ENCODE data around the gene GLG1. TPM values are rescaled to one million over a fixed set of nuclear protein-coding genes. Genes with fewer than 3 reads are reported as not detected.

The GLG1 gene
- total RNA-seq, 1 donor from 2014 or later: 102 TPM

DNA sequence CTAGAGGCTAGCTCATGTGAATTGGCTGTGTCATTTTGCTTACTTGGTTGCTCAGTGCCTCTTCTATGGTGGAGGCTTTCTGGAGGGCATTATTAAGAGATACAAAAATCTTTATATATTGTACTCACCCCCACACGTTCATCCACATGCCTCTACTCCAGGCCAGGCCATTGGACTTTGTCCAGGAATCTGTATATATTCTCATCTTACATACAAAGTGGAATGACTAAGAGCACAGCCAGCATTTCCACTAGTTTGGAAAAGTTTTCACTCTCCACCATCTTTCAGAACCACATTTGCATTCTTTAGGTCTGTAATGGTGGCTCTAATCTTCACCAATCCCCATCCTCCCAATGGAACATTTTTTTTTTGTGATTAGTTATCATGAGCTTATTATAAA is 4.8 kb upstream of the GLG1 start:
- no peak for DNase-seq (ENCODE audit: low spot score)

DNA sequence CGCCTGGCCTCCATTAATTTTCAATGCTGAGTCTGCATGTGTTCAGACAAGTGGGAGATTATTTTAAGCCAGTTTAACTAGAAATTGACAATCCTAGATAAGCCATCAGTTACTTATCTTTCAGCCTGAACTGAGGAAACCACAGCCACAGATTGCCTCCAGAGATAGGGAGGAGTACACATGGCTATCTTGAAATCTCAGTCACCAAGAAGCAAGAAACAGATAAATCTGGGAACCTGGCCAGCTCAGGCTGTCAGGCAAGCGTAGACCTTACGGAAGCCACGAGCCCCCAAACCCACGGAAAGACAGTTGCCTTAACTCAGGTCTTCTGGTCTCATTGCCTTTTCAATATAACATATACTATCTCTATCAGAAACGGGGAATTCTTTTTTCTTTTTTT is 2.0 kb upstream of the GLG1 start:
- DNase-seq (ENCODE audit: low spot score): peak; percentile 20

DNA sequence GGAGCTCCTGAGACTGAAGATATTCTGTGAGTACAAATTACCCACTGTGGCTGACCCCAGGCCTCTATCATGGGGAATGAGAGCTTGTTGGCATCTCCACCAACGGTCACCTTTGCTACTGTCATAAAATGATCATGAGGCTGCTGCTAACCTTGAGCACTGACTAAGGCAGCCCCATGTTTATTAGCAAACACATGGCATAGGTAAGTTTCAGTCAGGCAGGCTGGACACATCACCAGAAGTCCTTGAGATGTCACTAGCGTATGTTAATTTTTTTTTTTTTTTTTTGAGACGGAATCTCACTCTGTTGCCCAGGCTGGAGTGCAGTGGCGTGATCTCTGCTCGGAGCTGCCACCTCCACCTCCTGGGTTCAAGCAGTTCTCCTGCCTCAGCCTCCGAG is 1.5 kb upstream of the GLG1 start:
- DNase-seq (ENCODE audit: low spot score): peak; percentile 68

DNA sequence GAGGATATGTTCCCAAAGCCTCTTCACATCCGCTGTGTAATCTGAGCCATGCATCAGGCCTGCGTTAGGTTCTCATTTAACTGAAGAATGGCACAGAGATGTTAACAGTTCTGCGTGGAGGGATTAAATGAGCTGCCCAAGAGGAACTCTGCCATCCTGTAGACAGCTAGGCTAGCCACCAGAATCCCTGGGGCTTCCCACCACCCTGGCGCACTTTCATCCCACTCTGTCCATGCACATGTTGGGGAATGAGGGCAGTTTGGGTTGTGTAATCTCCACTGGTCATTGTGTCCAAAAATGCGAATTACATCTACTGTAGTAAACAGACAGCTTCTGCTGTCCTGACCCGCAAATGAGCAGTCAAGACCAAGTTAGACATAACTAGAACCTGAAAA is 1.0 kb upstream of the GLG1 start:
- DNase-seq (ENCODE audit: low spot score): peak; percentile 24

DNA sequence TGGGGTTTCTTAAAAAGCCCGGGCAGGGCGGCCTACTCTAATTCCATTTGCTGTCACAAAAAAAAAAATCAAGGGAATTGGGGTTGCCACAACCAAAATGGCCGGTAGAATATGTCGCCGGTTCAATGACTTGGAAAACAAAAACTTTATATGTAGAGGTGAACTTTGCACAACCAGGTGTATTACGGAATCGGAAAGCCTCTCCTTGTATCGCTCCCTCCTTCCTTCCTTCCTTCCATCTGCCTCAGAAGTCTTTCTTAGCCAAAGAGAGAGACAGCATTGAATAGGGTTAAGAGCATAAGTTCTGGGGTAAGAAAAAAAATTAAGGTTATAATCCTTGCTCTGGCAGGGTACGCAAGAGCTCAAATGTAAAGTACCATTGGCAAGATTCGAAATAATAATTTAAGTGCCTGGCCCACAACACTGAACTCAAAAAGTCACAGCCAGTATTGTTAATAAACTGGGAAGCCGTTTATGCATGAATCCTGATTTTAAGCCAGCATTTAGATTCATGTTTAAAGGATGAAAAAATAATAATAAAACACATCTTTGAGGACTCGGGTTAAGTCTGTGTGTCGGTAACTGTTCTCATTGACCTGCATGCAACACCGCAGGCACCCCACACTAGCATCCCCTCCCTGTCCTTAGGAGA is 522 bp upstream of the GLG1 start:
- no peak for DNase-seq (ENCODE audit: low spot score)

DNA sequence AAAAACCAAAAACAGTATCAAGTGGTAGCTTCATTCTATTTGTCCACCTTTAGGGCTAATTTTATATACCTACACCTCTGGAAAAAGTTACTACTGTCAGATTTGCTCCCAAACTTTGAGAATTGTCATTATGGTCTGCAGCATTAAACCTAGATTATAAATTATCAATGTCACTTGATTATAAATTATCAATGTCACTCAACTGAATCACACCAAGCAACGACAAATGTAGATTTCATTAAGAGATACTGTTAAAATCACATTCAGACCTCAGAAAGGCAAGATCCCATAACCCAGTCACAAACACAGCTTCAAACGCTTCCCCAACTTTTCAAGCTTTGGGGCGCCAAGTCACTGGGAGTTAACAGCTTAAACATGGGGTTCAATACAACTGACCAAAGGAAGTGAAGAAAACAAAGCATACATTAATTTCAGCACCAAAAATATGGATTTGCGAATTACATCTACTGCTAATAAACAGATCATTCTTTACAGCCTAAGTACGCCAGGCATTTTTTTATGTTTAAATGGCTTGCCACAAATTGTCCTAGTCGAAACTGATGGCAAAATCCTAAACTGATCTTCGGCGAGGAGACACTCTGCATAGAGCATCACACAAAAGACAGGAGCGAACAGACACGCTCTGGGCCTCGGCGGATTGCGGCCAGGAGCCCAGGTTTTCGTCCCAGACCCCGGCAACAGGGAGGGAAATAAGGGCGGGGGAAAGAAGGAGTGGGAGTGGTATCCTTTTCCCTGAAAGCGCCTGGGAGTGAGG is 981 bp downstream of the GLG1 start:
- peak; percentile 14 for DNase-seq (ENCODE audit: low spot score)

DNA sequence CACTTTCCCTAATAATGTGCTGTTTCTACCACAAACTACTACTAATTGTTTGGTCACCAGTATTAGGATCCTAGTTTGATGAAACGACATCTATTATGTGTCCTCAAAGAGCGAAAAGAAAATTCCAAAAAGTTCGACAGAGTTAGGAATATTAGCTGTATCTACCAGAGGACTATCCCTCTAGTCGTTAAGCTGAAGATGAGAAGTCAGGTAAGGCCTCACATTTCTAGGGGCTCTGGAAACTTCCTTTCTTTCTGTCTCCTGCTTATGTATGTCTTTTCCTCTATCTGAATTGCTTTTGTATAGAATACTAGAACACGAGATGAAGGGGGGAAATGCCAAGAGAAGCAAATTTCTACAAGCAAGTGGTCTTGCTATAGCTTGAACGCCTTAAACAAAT is 1.6 kb downstream of the GLG1 start:
- no peak for DNase-seq (ENCODE audit: low spot score)

DNA sequence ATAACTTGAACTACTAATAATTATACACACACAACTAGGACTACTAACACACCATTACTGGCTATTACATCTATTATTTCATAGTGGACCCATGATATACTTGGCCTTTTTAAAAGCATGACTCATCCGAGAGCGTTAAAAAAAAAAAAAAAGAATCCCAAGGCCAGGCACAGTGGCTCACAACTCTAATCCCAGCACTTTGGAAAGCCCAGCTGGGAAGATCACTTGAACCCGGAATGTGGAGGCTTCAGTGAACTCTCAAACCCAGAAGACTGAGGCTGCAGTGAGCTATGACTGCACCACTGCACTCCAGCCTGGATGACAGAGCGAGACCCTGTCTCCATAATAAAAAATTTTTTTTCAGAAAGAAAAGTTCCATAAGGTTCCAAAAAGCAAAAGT is 3.1 kb downstream of the GLG1 start:
- no peak for DNase-seq (ENCODE audit: low spot score)

DNA sequence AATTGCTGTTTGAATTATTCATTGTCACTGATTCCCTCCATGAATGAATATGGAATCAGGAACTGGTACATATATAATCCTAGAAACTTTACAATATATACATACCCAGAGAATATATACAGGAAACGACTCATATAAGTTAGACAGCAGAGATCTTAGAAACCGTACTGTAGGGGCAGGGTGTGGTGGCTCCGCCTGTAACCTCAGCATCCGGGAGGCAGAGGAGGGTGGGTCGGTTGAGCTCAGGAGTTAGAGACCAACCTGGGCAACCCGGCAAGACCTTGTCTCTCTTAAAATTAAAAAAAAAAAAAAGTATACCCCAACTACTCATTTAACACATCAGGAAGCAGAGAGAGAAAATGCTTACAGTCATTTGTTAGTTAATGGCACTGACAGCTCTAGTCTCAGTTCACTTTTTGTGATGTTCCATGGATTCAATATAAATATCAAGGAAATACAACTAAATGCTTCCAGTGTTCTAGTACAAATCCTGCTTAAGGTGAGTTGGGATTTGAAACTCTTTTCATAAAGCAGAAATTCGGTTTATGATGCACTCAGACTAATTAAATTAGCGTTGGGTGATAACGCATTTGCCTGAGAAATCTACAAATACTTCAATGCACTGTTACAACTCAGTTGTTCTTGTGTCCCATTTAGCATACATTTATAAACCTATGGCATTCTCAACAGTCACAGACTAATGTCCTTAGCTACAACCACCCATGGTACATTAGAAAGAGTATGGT is 5.6 kb downstream of the GLG1 start:
- DNase-seq (ENCODE audit: low spot score): no peak

DNA sequence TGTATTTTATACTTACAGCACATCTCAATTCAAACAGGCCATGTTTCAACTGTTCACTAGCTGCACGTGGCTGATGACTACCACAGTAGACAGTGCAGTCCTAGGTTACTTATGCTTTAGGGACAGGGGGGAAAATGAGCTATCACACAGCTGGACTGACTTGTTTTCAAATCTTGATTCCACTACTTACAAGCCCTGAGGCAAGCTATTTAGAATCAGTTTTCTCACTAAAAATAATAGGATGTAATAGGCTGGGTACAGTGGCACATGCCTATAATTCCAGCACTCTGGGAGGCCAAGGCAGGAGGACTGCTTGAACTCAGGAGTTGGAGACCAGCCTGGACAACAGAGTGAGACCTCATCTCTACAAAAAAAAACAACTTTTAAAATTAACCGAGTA is 10.3 kb downstream of the GLG1 start:
- no peak for DNase-seq (ENCODE audit: low spot score)

DNA sequence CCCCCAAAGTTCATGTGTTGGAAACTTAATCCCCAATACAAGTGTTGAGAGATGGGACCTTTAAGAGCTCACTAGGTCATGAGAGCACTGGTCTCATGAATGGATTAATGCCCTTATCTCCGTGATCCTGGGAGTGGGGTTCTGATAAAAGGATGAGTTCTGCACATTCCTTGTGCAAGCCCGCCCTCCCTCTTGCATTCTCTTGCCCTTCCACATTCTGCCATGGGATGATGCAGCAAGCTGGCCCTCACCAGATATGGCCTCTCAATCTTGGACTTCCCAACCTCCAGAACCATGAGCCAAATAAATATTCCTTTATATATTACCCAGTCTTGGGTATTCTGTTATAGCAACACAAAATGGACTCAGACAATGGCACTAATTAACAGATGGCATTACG is 14.1 kb downstream of the GLG1 start:
- no peak for DNase-seq (ENCODE audit: low spot score)

DNA sequence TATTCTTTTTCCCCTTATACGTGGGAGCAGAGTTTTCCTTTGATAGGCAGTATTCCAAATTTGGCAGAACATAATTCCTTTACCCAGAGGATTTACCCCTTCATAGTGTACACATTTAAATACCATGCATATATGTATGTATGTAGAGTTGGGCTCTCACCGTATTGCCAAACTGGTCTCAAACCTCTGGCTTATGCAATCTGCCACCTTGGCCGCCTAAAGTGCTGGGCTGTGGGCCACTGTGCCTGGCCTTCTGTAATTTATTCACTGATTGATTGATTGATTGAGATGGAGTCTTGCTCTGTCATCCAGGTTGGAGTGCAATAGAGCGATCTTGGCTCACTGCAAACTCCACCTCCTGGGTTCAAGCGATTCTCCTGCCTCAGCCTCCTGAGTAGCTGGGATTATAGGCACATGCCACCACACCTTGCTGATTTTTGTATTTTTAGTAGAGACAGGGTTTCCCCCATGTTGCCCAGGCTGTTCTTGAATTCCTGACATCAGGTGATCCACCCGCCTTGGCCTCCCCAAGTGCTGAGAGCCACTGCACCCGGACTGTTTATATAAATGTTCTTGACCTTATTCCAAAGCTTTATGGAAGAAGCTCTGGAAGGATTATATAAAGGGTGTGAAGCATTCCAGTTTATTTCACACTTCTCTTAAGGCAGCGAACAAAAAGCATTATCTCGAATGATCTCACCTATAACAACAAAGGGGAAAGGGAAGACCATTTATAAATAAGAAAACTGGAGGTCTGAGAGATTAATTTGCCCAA is 14.9 kb downstream of the GLG1 start:
- peak; percentile 45 for DNase-seq (ENCODE audit: low spot score)

DNA sequence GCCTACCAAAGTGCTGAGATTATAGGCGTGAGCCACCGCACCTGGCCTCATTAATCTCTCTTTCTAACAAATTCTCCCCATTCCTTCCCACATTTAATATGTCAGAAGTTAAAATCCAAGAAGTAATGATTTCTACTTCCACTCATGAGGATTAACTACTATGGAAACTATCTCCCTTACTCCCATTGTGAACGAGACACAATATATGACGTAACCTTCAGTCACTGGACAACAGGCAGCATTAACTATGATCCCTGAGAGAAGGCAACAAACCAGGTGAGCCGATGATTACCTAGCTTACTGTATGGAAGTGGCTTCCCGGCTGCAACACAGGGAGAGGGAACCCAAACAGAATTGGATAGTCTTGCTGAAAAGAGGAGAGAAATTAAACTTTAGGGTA is 20.0 kb downstream of the GLG1 start:
- DNase-seq (ENCODE audit: low spot score): no peak

DNA sequence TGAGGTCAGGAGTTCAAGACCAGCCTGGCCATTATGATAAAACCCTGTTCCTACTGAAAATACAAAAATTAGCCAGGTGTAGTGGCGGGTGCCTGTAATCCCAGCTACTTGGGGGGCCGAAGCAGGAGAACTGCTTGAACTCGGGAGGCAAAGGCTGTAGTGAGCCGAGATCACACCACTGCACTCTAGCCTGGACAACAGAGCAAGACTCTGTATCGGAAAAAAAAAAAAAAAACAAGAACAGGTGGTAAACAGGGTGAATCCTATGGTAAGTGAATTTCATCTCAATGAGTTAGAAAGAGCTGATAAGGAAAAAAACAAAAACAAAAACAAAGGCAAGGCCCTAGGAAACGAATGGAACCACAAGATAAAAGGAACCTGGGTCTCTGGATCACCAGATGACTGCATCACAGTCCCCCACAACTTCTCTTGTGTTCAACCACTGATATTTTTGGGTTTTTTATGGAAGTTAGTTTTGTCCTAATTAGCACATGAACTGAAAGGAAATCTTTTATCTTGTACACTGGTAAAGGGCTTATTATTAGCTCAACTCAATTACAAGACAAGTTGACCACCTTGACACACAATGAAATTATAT is 21.0 kb downstream of the GLG1 start:
- no peak for DNase-seq (ENCODE audit: low spot score)

DNA sequence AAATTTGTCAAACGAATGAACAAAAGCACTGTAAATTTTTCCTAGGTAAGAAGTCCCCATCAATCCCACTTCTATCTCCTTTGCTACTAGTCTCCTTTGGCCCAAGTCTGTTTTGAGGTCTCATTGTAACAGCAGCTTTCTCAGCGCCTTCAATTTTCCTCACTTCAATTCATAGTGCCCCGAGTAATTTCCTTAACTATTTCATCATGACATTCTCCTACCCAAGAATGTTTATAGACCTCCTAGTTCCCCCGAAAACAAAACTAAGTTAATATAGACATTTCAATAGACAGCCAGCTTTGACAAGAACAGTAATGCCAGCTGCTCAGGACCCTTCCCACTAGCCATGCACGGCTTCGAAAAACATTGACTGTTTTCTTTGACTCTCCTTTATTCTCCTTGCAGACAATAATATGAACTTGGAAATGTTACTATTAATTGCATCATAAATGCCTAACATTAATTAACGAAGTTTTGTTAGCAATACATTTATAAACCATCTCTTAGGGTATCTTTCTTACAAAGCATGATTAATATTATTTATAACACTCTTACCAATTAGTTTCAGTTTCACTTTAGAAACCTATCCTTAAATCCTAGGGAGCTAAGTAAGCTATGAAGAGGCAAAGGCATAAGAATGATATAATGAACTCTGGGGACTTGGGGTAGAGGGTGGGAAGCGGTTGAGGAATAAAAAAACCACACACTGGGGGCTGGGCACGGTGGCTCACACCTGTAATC is 22.8 kb downstream of the GLG1 start:
- DNase-seq (ENCODE audit: low spot score): no peak

DNA sequence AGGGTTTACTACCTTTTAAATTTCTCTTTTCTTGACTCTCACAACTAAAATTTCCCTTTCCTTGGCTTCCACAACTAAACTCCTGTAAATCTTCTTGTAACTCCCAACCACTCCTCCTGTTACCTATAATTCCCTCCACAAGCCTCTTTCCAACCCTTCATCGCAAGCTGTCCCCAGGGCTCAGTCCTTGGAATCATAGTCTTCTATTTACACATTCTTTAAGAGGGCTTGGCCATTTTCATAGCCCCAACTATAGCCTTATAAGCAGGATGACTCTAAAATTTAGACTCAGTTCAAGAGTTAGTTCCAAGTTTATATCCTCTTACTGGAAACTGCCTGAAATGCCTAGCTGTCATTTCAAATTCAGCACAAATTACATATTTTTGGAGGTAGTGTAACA is 23.9 kb downstream of the GLG1 start:
- no peak for DNase-seq (ENCODE audit: low spot score)

DNA sequence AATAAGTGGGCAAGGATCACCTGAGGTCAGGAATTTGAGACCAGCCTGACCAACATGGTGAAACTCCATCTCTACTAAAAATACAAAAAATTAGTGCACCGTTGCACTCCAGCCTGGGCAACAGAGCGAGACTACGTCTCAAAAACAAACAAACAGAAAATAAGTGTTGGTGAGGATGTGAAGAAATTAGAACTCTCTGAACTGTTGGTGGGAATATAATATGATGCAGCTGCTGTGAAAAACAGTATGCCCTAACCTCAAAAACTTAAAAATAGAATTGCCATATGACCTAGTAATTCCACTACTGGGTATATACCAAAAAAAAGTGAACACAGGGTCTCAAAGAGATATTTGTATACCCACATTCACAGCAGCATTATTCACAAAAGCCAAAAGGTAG is 26.1 kb downstream of the GLG1 start:
- no peak for DNase-seq (ENCODE audit: low spot score)

DNA sequence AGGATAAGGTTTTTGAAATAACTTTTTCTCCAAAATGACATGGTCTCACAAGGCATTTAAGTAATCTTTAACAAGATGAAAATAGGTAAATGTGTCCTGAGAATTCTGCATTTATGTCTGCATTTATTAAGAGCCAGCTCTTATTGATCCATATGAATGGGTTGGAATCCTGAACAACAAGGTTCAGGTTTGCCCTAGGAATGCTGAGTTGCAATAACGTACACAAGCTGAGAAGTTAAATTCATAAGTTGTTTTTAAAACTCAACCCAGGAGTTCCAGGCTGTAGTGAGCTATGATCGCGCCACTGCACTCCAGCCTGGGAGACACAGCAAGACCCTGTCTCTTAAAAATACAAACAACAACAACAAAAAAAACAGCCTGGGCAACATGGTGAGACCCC is 28.1 kb downstream of the GLG1 start:
- DNase-seq (ENCODE audit: low spot score): no peak

DNA sequence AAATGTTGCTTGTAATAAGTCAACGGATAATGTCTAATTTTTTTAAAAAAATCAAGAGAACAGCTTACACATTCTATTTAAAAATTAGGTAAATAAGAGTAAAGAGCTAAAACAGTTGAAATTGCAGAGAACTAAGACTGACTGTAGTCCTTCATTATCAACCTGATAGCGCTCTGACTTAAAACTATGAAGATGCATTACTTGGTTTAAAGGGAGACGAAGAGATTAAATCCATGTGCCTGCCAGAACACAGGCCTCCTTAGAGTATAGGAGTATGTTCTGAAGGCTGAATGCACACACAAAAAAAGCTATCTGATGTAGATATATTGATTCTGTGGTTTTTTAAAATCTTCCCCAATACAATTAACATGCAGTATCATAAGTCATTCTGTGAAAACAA is 28.5 kb downstream of the GLG1 start:
- DNase-seq (ENCODE audit: low spot score): no peak

DNA sequence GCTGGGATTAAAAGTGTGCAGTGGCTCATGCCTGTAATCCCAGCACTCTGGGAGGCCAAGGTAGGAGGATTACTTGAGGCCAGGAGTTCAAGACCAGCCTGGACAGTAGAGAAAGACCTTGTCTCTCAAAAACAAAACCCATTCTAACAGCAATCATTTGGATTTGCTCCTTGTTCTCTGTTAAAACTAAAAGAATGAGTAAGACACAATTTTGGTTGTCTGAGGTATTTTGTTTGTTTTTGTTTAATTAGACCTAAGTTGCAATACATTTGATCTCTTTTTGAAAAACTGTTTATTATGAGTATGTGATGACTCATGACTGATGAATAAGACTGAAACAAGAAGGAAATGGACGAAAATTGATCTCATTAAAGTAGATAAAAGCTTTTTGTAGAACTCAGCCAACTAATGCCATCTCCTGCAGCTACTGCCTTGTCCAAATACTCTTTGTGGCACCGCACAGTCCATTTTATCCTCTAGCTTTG is 29.0 kb downstream of the GLG1 start:
- no peak for DNase-seq (ENCODE audit: low spot score)
